NT2/D1 (cell line): ENCODE data around the gene SMC4.

Experiments
- DNase-seq: peaks from one replicate; pipeline ENCODE4 v3.0.0-alpha.2; 2011; ENCODE audit warnings: low read depth, low spot score
- H3K27me3 ChIP-seq: 2 replicates; pipeline ENCODE4 v1.6.0; 2011; ENCODE audit warnings: mild to moderate bottlenecking; ENCODE audit not compliant: insufficient read length, insufficient read depth
- H3K36me3 ChIP-seq: 2 replicates; pipeline ENCODE4 v1.6.1; 2011; ENCODE audit warnings: mild to moderate bottlenecking, low read length, mixed read lengths; ENCODE audit not compliant: insufficient read depth, insufficient read length
- H3K4me1 ChIP-seq: 2 replicates; pipeline ENCODE4 v1.5.1; 2011; ENCODE audit not compliant: insufficient read depth, insufficient read length
- H3K4me3 ChIP-seq: 2 replicates; pipeline ENCODE4 v1.5.1; 2011; ENCODE audit warnings: low read depth; ENCODE audit not compliant: insufficient read length
- H3K9ac ChIP-seq: 2 replicates; pipeline ENCODE4 v1.6.0; 2011; ENCODE audit warnings: low read depth; ENCODE audit not compliant: insufficient read length
- H3K9me3 ChIP-seq: 2 replicates; pipeline ENCODE4 v1.5.1; 2011; ENCODE audit warnings: mild to moderate bottlenecking, low read length; ENCODE audit not compliant: insufficient read depth
- SUZ12 ChIP-seq: IDR thresholded peaks from 2 replicates; pipeline ENCODE4 v1.6.1; 2011; ENCODE audit not compliant: insufficient read length, insufficient read depth; ENCODE audit errors: extremely low read depth
- YY1 ChIP-seq: IDR thresholded peaks from 2 replicates; pipeline ENCODE4 v1.6.1; 2011; ENCODE audit not compliant: insufficient read length, insufficient read depth
- ZNF274 ChIP-seq: IDR thresholded peaks from 2 replicates; pipeline ENCODE4 v1.6.1; 2011; ENCODE audit warnings: mild to moderate bottlenecking, low read depth, low read length

The SMC4 gene

DNA sequence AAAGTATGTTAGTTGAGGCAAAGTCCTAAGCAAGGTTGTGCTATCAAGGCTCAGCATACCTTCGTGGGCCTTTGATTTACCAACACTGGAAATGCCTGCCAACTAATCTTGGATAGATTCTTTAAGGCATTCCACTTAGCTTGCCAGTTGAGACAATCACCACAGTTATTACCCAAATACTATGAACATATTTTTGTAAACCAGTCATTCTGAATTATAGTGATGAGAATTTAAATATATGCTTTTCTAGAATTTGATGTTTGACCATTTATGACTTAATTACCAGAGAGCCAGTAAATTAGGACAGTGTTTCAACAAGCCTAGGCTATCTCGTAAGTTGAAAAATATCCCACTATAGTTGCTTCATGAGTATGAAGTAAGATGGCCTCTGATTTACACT, 34.6 kb downstream of the SMC4 start:
- Histone ChIP-seq H3K9ac (no peak overlapping the region), H3K36me3 (peaks cover 93% of the 10 kb centered on the region), H3K9me3 (no peaks in the 10 kb centered on the region), H3K4me3 (no peak overlapping the region), H3K27me3 (no peaks in the 10 kb centered on the region), H3K4me1 (no peaks in the 10 kb centered on the region)
- TF ChIP-seq ZNF274 (no peak), YY1 (no peak), SUZ12 (no peak)
- DNase-seq, result no peak

DNA sequence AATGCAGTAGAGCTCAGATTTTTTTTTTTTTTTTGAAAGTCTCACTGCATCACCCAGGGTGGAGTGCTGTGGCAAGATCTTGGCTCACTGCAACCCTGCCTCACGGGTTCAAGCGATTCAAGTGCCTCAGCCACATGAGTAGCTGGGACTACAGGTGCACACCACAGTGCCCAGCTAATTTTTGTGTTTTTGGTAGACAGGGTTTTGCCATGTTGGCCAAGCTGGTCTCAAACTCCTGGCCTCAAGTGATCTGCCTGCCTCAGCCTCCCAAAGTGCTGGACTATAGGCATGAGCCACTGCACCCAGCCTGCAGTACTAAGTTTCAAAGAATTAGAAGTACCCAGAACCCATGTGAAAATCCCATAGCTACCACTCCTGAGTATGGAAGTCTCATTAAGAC, 35.6 kb downstream of the SMC4 start:
- TF ChIP-seq ZNF274, result no peak
- no peak for TF ChIP-seq SUZ12
- TF ChIP-seq YY1, result no peak
- no peak overlapping the region for H3K9ac ChIP-seq
- no peak for DNase-seq
- no peaks in the 10 kb centered on the region for H3K27me3 ChIP-seq
- no peak overlapping the region for H3K4me3 ChIP-seq
- peaks cover 95% of the 10 kb centered on the region for H3K36me3 ChIP-seq
- no peaks in the 10 kb centered on the region for H3K4me1 ChIP-seq
- no peaks in the 10 kb centered on the region for H3K9me3 ChIP-seq

DNA sequence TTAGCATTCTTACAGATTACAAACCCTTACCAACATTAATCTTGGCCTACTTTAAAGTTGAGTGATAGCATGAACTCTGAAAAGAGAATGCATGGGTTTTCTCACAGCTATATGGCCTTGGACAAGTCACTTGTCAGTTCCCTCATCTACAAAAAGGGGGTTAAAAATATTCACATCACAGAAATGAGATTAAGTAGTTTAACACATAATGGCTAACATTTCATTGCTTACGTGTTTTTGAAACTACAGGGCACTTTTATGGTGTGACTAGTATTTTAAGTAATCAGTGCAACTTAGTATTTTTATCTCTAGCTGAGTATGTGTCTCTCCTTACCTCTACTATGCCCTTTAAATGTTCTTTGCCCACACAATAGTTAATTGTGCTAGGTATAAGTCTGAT, 36.3 kb downstream of the SMC4 start:
- no peak for DNase-seq
- H3K4me1 ChIP-seq, result no peaks in the 10 kb centered on the region
- TF ChIP-seq YY1 (no peak), SUZ12 (no peak), ZNF274 (no peak)
- no peaks in the 10 kb centered on the region for H3K9me3 ChIP-seq
- no peaks in the 10 kb centered on the region for H3K27me3 ChIP-seq
- peaks cover 95% of the 10 kb centered on the region for H3K36me3 ChIP-seq
- H3K9ac ChIP-seq, result no peak overlapping the region
- H3K4me3 ChIP-seq, result no peak overlapping the region

DNA sequence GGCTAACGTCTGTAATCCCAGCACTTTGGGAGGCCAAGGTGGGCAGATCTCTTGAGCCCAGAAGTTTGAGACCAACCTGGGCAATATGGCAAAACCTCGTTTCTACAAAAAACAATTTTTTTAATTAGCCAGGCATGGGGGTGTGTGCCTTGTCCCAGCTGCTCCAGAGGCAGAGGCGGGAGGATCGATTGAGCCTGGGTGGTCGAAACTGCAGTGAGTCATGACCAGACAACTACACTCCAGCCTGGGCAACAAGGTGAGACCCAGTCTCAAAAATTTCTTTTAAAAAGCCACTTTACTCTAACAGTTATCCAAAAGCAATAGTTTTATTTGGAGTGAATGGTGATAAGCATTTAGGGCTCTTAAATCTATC, 37.6 kb downstream of the SMC4 start:
- DNase-seq, result no peak
- no peaks in the 10 kb centered on the region for H3K9me3 ChIP-seq
- no peak overlapping the region for H3K9ac ChIP-seq
- no peak overlapping the region for H3K4me3 ChIP-seq
- no peak for TF ChIP-seq ZNF274
- TF ChIP-seq YY1, result no peak
- TF ChIP-seq SUZ12, result no peak
- peaks cover 87% of the 10 kb centered on the region for H3K36me3 ChIP-seq
- H3K4me1 ChIP-seq, result no peaks in the 10 kb centered on the region
- H3K27me3 ChIP-seq, result no peaks in the 10 kb centered on the region

DNA sequence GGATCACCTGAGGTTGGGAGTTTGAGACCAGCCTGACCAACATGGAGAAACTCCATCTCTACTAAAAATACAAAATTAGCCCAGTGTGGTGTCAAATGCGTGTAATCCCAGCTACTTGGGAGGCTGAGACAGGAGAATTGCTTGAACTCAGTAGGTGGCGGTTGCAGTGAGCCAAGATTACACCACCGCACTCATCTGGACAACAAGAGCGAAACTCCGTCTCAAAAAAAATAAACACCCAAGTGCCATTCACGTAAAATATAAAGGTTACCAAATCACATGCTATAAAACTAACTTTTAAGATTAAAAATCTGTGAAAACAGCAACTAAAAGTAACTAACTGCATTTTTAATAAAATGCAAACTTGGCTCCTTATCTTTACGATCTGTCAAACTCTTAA, 41.2 kb downstream of the SMC4 start:
- H3K4me3 ChIP-seq, result no peak overlapping the region
- H3K4me1 ChIP-seq, result no peaks in the 10 kb centered on the region
- DNase-seq, result no peak
- H3K36me3 ChIP-seq, result peaks cover 84% of the 10 kb centered on the region
- no peaks in the 10 kb centered on the region for H3K9me3 ChIP-seq
- no peak overlapping the region for H3K9ac ChIP-seq
- no peak for TF ChIP-seq SUZ12
- H3K27me3 ChIP-seq, result no peaks in the 10 kb centered on the region

DNA sequence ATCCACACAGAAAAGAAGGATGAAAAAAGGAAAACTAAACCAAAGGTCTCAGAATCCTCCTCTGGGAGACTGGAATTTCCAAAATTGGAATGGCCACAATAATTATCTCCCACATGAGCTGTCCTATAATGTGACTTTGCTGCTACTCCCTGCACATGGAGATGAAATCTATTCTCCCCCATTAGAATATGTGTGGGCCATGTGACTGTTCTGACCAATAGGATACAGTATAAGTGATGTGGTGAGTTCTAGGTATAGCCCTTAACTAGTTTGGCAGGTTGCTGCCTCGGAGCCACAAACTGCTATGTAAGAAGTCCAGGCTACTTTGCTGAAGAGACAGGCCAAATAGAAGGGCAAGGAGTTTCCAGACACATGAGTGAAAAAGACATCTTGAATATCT, 45.0 kb downstream of the SMC4 start:
- no peaks in the 10 kb centered on the region for H3K27me3 ChIP-seq
- H3K36me3 ChIP-seq, result peaks cover 78% of the 10 kb centered on the region
- no peak overlapping the region for H3K9ac ChIP-seq
- no peak for DNase-seq
- H3K4me1 ChIP-seq, result no peaks in the 10 kb centered on the region
- H3K4me3 ChIP-seq, result no peak overlapping the region
- TF ChIP-seq ZNF274 (no peak), YY1 (no peak), SUZ12 (no peak)
- no peaks in the 10 kb centered on the region for H3K9me3 ChIP-seq

DNA sequence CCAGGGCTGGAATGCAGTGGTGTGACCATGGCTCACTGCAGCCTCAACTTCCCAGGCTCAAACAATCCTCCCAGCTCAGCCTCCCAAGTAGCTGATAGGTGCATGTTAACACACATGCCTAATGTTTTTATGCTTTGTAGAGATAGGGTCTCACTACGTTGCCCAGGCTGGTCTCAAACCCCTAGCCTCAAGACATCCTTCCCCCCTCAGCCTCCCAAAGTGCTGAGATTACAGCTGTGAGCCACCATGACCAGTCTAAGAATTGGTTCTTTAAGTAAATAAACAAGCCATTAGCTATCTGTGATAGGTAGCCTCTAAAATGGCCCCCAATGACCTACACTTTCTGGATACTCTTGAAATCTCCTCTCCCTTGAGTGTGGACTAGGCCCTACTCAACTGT, 46.4 kb downstream of the SMC4 start:
- Histone ChIP-seq H3K36me3 (peaks cover 64% of the 10 kb centered on the region), H3K27me3 (no peaks in the 10 kb centered on the region), H3K4me1 (no peaks in the 10 kb centered on the region)

More for the DNA sequence above, 46.4 kb downstream of the SMC4 start:
- no peaks in the 10 kb centered on the region for H3K9me3 ChIP-seq
- no peak for DNase-seq
- TF ChIP-seq YY1 (no peak), ZNF274 (no peak), SUZ12 (no peak)
- H3K4me3 ChIP-seq, result no peak overlapping the region
- H3K9ac ChIP-seq, result no peak overlapping the region
